Measurements from ENCODE around the gene DPY19L1. TPM values are rescaled to one million over a fixed set of nuclear protein-coding genes. Genes with fewer than 3 reads are reported as not detected.
"Not testable (repeated sequence)": the region's sequence is repeated elsewhere in the genome, so short reads cannot be mapped to it uniquely, and the experiment has no call there.

Gene DPY19L1
- polyA plus RNA-seq, 1 donor, result 16.7 TPM

GRCh38 chr7:34928052-34928451 lies 109.2 kb downstream of the DPY19L1 start:
- no peak for DNase-seq (ENCODE audit: low read depth)

GRCh38 chr7:34920470-34920869 lies 116.8 kb downstream of the DPY19L1 start:
- not testable (repeated sequence) for DNase-seq (ENCODE audit: low read depth)

DNA sequence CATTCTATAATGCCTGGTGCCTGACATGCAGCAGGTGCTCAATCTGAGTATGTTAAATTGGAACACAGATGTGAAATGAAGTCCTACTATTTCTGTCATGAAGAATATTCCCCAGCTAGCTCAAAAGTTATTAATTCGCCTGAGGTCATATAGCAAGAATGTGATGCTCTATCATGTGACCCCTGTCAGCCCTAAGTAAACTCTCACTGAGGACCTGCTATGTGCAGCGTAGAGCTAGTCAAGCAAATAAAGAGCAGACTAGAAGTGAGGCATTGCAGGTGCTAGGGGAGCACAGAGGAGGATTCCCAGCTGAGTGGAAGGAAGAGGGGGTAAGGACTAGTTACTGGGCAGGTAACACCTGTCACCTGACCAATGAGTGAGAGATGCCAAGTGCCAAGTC lies 118.2 kb downstream of the DPY19L1 start:
- not testable (repeated sequence) for DNase-seq (ENCODE audit: low read depth)

DNA sequence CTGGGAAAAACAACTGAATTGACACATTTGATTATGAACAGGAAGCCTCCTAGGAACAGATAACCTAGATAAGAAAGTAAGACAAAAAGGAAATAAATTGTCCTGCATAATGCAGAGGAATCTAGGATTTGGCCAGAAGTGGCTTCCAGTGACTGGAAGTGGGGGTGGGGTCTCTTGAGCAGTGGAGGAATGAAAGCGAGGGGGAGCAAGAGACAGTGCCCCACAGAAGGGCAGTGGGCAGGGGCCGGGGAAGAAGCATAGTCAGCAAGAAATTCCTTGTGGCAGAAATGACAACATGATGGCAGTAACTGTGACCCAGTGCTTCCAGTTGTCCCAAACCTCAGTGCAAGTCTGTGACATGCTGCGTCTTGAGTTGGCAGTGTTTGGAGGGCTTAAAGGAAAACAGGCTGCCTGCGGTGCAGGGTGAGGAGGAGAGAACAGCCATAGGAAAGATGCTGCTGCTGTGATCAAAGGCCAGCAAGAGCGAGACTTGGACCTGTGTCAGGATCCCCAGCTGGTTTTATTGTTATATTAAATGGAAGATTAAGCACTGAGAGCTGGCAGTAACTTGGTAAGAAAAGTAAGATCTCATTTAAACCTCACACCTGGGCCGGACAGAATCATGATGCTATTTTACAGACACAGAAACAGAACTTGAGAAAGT lies 119.0 kb downstream of the DPY19L1 start:
- not testable (repeated sequence) for DNase-seq (ENCODE audit: low read depth)

DNA sequence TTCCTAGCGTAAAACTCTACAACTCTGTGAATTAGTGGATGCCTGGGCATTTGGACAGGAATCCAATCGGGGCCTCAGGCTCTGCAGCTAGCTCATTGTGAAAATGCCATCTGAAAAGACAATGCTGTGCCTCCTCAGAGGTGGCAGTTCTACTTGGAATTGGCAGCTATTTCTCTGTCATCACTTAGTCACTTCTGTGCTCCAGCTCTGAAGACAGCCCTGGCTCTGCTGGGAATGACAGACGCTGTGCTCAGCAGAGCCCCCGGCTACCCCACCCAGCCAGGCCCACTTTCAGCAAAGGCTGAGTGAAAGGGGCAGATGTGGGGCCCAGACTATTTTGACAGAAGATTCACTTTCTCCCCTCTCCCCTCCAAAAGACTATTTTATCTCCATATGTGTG lies 119.8 kb downstream of the DPY19L1 start:
- DNase-seq (ENCODE audit: low read depth), result not testable (repeated sequence)

GRCh38 chr7:34916267-34916666 lies 121.0 kb downstream of the DPY19L1 start:
- DNase-seq (ENCODE audit: low read depth), result no peak

- DNase-seq (ENCODE audit: low read depth), result no peak
Measured at GRCh38 chr7:34912236-34912635, 125.0 kb downstream of the DPY19L1 start.

- DNase-seq (ENCODE audit: low read depth), result not testable (repeated sequence)
Measured at GRCh38 chr7:34906266-34906850, 130.9 kb downstream of the DPY19L1 start.

GRCh38 chr7:34904987-34905386 lies 132.3 kb downstream of the DPY19L1 start:
- no peak for DNase-seq (ENCODE audit: low read depth)

DNA sequence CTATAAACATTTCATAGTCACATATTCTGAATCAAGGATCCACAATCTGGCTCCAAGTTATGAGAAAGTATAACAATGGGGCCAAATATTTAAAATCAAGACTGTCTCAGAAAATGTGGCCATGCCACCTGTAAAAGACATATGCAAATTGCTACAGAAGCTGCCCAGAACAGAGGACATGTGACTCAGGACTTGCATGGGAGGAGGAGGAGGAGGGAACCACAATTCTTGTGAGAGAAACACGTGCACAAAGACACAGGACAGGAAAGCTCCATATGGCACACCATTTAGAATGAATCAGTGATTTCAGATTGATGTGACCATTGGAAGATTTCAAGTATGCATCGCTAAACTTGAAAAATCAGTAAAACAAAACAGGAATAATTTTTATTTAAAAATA lies 133.4 kb downstream of the DPY19L1 start:
- not testable (repeated sequence) for DNase-seq (ENCODE audit: low read depth)

GRCh38 chr7:34902182-34902581 lies 135.1 kb downstream of the DPY19L1 start:
- DNase-seq (ENCODE audit: low read depth), result no peak

DNA sequence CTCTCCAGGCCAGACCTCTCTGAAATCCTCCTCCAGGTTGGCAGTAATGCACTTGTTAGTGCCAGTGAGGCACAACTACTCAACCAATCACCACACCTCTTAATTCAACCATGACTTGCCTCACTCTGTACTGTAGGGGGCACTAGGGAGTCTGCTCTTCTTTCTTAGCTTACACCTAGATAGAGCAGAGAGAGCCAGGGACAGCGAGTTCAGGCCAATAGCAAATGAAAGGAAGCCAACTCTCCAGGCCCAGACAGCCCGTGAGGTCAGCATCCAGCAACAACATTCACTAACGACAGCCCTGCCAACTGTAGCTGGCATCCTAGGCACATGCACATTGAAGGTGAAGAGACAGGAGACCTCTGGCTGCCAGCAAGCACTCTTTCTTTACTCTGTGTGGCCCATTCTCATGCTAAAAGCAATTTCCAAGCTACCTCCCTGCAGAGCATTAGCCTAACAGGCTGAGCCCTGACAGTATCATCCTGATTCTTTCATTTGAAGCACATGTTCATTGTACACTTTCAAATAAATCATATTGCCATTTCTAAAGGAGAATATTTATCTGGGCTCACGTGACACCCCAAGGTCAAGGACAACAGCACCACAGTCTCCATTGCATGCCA lies 136.3 kb downstream of the DPY19L1 start:
- DNase-seq (ENCODE audit: low read depth), result no peak

DNA sequence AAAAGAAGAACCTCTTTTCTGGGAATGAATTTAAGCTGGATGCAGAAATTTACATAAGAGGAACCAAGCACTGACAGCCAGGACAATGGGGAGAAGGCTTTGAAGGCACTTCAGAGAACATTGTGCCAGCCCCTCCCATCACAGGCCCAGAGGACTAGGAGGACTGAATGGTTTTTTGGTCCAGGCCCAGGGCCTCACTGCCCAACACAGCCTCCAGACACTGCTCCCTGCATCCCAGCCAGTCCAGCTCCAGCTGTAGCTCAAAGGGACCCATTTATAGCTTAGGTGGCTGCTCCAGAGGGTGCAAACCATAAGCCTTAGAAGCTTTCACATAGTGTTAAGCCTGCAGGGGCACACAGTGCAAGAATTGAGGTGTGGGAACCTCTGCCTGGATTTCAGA lies 142.1 kb downstream of the DPY19L1 start:
- DNase-seq (ENCODE audit: low read depth), result no peak

DNA sequence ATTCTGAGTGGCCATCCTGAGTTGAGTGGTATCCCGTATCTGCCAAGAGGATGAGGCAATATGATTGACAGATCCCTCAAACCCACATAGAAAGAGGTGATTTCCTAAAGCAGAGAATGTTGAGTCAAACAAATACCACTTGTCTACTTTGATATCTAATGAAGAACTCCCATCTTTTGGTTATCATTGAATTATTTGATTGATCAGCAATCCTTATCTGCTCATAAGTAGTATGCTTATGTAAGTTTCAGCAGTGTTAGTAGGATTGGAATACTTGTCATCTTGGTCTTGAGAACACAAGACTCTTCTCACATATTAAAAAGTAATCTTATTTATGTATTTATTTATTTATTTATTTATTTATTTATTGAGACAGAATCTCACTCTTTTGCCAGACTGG lies 147.3 kb downstream of the DPY19L1 start:
- DNase-seq (ENCODE audit: low read depth), result no peak

DNA sequence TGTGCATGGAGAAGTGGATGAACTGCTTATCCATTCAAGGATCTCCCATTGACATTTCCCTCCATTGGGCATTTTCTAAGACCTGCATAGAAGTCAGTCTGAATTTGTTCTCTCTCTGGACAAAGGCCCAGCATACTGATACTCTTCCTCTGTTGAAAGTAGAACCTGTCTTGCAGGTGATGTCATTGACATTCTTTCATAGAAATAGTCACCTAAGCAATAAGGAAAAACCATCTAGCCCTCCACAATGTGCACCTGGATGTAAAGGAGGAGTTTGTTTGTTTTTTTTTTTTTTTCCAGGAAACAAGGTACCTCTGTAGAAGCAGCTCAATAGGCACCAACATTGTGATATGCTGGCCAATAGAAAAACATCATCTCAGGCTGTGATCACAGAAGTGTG lies 150.4 kb downstream of the DPY19L1 start:
- DNase-seq (ENCODE audit: low read depth), result no peak

DNA sequence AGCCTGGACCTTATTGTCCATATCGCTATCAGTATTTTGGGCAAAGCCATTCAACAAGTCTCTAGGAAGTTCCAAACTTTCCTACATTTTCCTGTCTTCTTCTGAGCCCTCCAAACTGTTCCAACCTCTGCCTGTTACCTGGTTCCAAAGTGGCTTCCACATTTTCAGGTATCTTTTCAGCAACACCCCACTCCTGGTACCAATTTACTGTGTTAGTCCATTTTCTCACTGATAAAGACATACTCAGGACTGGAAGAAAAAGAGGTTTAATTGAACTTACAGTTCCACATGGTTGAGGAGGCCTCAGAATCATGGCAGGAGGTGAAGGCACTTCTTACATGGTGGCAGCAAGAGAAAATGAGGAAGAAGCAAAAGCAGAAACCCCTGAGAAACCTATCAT lies 153.4 kb downstream of the DPY19L1 start:
- DNase-seq (ENCODE audit: low read depth), result not testable (repeated sequence)

GRCh38 chr7:34879871-34880270 lies 157.4 kb downstream of the DPY19L1 start:
- DNase-seq (ENCODE audit: low read depth), result no peak

DNA sequence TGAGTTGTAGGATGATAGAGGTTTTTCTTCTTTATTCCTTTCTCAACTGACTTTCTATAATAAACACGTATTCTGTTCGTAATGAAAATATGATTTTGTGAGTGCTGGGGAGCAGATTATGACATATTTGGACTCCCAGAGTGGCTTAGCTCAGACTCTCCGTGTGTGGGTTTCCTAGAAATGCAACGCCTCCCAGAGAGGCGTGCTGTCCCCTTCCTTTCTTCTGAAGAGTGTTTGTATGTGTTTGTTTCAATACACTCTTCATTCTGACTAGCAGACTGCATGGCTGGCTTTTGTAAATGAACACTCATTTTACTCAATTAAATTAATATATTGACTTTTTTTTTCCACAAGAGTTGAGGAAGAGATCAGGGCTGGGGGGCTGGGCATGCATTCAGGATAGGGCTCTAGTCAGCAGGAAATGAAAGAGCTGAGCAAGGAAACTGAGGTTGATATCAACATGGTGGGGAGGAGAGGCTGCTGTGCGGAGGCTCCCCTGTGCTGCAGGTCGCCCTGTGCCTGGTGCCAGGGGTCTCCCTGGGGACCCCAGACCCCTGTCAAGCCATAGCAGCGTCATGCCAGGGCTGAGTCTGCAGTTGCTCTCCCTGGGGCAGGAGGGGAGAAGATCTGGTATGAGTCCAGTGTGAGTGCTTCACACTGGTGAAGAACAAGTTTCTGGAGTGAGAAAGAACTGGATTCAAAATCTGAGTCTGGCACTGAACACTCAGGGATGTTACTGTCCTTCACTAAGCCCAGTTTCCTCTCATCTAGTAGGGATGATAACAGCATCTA lies 158.1 kb downstream of the DPY19L1 start:
- not testable (repeated sequence) for DNase-seq (ENCODE audit: low read depth)
